Stimulated activated CD4-positive, alpha-beta T cell treated with anti-CD3 and anti-CD28 coated beads, Interleukin-4, amount 100 ng/mL, for 24 hours (primary cell): ENCODE results near the gene CGB7.
"Not testable (repeated sequence)": the region's sequence is repeated elsewhere in the genome, so short reads cannot be mapped to it uniquely, and the experiment has no call there.

Experiments used
- DNase-seq: peaks from one replicate; pipeline ENCODE4 v3.0.0-alpha.2; 2020

CGB7 gene

GRCh38 chr19:49039736-49040135 lies 17.8 kb downstream of the CGB7 start:
- not testable (repeated sequence) for DNase-seq

GRCh38 chr19:49038557-49039276 lies 18.8 kb downstream of the CGB7 start:
- not testable (repeated sequence) for DNase-seq

GRCh38 chr19:49038111-49038510 lies 19.4 kb downstream of the CGB7 start:
- not testable (repeated sequence) for DNase-seq

GRCh38 chr19:49036815-49037214 lies 20.7 kb downstream of the CGB7 start, which contains the start of gene CGB1:
CGB1 (minus strand) TSS chr19:49036895; CDS start chr19:49036711, 184 bp downstream.
- peak; percentile 50 for DNase-seq

GRCh38 chr19:49031642-49032301 lies 25.8 kb downstream of the CGB7 start, which contains the start of gene CGB2:
CGB2 (plus strand) TSS chr19:49031890; CDS start chr19:49032096, 206 bp downstream.
- DNase-seq = peak; percentile 55

- DNase-seq = not testable (repeated sequence)
Measured at GRCh38 chr19:49030323-49030722, 27.2 kb downstream of the CGB7 start.

GRCh38 chr19:49029749-49030148 lies 27.8 kb downstream of the CGB7 start:
- not testable (repeated sequence) for DNase-seq

- DNase-seq = not testable (repeated sequence)
Measured at GRCh38 chr19:49028686-49029085, 28.9 kb downstream of the CGB7 start.

GRCh38 chr19:49025599-49025998 lies 31.9 kb downstream of the CGB7 start:
- DNase-seq = not testable (repeated sequence)

- not testable (repeated sequence) for DNase-seq
Measured at GRCh38 chr19:49025088-49025487, 32.5 kb downstream of the CGB7 start.

- DNase-seq = not testable (repeated sequence)
Measured at GRCh38 chr19:49024233-49024632, 33.3 kb downstream of the CGB7 start, which contains the start of gene CGB3. CGB3 (minus strand) TSS chr19:49024333; CDS start chr19:49023971, 362 bp downstream.

GRCh38 chr19:49022116-49022515 lies 35.4 kb downstream of the CGB7 start:
- no peak for DNase-seq

- no peak for DNase-seq
Measured at GRCh38 chr19:49020931-49021895, 36.3 kb downstream of the CGB7 start.

- DNase-seq = no peak
Measured at GRCh38 chr19:49020342-49020741, 37.2 kb downstream of the CGB7 start.

GRCh38 chr19:49019242-49019932 lies 38.2 kb downstream of the CGB7 start:
- DNase-seq = peak; percentile 55

GRCh38 chr19:49018388-49019241 lies 38.9 kb downstream of the CGB7 start:
- not testable (repeated sequence) for DNase-seq

- peak; percentile 62 for DNase-seq
Measured at GRCh38 chr19:49017666-49018351, 39.7 kb downstream of the CGB7 start.

GRCh38 chr19:49017041-49017665 lies 40.4 kb downstream of the CGB7 start, which contains the start of gene LHB:
LHB (minus strand) TSS chr19:49017091; CDS start chr19:49017081, 10 bp downstream.
- no peak for DNase-seq

GRCh38 chr19:49016067-49016839 lies 41.3 kb downstream of the CGB7 start:
- DNase-seq = no peak
